Osteoblast (primary cell): ENCODE data around the gene PRCP. TPM values are rescaled to one million over a fixed set of nuclear protein-coding genes. Genes with fewer than 3 reads are reported as not detected.

Experiments used
- DNase-seq: peaks from one replicate; pipeline ENCODE4 v3.0.0; 2011; ENCODE audit warnings: low spot score, mixed read lengths; ENCODE audit not compliant: insufficient read length; ENCODE audit errors: missing footprints
- H2AFZ ChIP-seq: 2 replicates; pipeline ENCODE4 v1.6.0; 2011; ENCODE audit warnings: mild to moderate bottlenecking, low read length
- H3K27ac ChIP-seq: 2 replicates; pipeline ENCODE4 v1.5.1; 2011; ENCODE audit warnings: mild to moderate bottlenecking, low read depth, low read length, moderate library complexity
- H3K27me3 ChIP-seq: 2 replicates; pipeline ENCODE4 v1.6.0; 2012; ENCODE audit warnings: mild to moderate bottlenecking, control low read depth, inconsistent platforms, low read length, moderate library complexity; ENCODE audit not compliant: insufficient read depth
- H3K36me3 ChIP-seq: 2 replicates; pipeline ENCODE4 v1.5.1; 2011; ENCODE audit warnings: mild to moderate bottlenecking, low read length, control low read depth, moderate library complexity; ENCODE audit not compliant: insufficient read depth
- H3K4me1 ChIP-seq: 2 replicates; pipeline ENCODE4 v1.5.1; 2011; ENCODE audit warnings: mild to moderate bottlenecking, low read length, control low read depth, moderate library complexity; ENCODE audit not compliant: insufficient read depth
- H3K4me2 ChIP-seq: 2 replicates; pipeline ENCODE4 v1.6.0; 2011; ENCODE audit warnings: mild to moderate bottlenecking, low read length; ENCODE audit not compliant: insufficient read depth
- H3K4me3 ChIP-seq: fragments of 200-600 bp; sonication (generic); 3 replicates; pipeline ENCODE4 v1.5.1; 2012; ENCODE audit warnings: mild to moderate bottlenecking, low read length, inconsistent platforms; ENCODE audit not compliant: insufficient read depth
- H3K79me2 ChIP-seq: 2 replicates; pipeline ENCODE4 v1.6.0; 2012; ENCODE audit warnings: mild to moderate bottlenecking, low read length, control low read depth, inconsistent platforms; ENCODE audit not compliant: insufficient read depth
- H3K9me3 ChIP-seq: 2 replicates; pipeline ENCODE4 v1.5.1; 2011; ENCODE audit warnings: low read depth, low read length, control low read depth
- H4K20me1 ChIP-seq: 2 replicates; pipeline ENCODE4 v1.6.0; 2012; ENCODE audit warnings: mild to moderate bottlenecking, low read length, control low read depth; ENCODE audit not compliant: insufficient read depth
- CTCF ChIP-seq: IDR thresholded peaks from 2 replicates; pipeline ENCODE4 v1.5.1; 2011; ENCODE audit warnings: mild to moderate bottlenecking, low read depth, low read length, moderate library complexity; ENCODE audit errors: extremely low read depth
- total RNA-seq: library from RNA; depleted of rRNA; stranded (reverse); fragments of >200 nt; gene quantifications from 2 replicates; pipeline ENCODE4 v1.2.3, GENCODE V29; 2012

The PRCP gene
- total RNA-seq, 1 donor = 52.5 TPM

- H3K9me3 ChIP-seq = no peaks in the 10 kb centered on the region
- H3K4me2 ChIP-seq = no peak overlapping the region
- H3K4me1 ChIP-seq = no peaks in the 10 kb centered on the region
- no peak overlapping the region for H2AFZ ChIP-seq
- H3K27ac ChIP-seq = no peak overlapping the region
- no peaks in the 10 kb centered on the region for H3K27me3 ChIP-seq
- H3K79me2 ChIP-seq = no peaks in the 10 kb centered on the region
- no peak overlapping the region for H3K4me3 ChIP-seq
- H4K20me1 ChIP-seq = no peaks in the 10 kb centered on the region
- TF ChIP-seq CTCF = no peak
- no peak for DNase-seq
- no peaks in the 10 kb centered on the region for H3K36me3 ChIP-seq
Measured at GRCh38 chr11:82873919-82874333, 26.3 kb downstream of the PRCP start.

GRCh38 chr11:82872377-82873150 is 27.7 kb downstream of the PRCP start:
- Histone ChIP-seq H3K9me3 (no peaks in the 10 kb centered on the region), H2AFZ (no peak overlapping the region), H3K27me3 (no peaks in the 10 kb centered on the region), H3K4me1 (no peaks in the 10 kb centered on the region), H3K27ac (no peak overlapping the region), H3K4me3 (no peak overlapping the region), H3K36me3 (no peaks in the 10 kb centered on the region), H3K79me2 (no peaks in the 10 kb centered on the region), H3K4me2 (no peak overlapping the region), H4K20me1 (no peaks in the 10 kb centered on the region)
- no peak for DNase-seq
- no peak for TF ChIP-seq CTCF

GRCh38 chr11:82871646-82872045 is 28.6 kb downstream of the PRCP start:
- no peak for DNase-seq
- no peaks in the 10 kb centered on the region for H3K4me1 ChIP-seq
- H2AFZ ChIP-seq = no peak overlapping the region
- no peaks in the 10 kb centered on the region for H3K79me2 ChIP-seq
- no peak overlapping the region for H3K27ac ChIP-seq
- H3K27me3 ChIP-seq = no peaks in the 10 kb centered on the region
- no peaks in the 10 kb centered on the region for H3K9me3 ChIP-seq
- no peak for TF ChIP-seq CTCF
- H4K20me1 ChIP-seq = no peaks in the 10 kb centered on the region
- H3K36me3 ChIP-seq = no peaks in the 10 kb centered on the region
- no peak overlapping the region for H3K4me3 ChIP-seq
- no peak overlapping the region for H3K4me2 ChIP-seq

- no peak overlapping the region for H3K4me2 ChIP-seq
- no peak for TF ChIP-seq CTCF
Measured at GRCh38 chr11:82869657-82870056, 30.6 kb downstream of the PRCP start.

More at GRCh38 chr11:82869657-82870056, 30.6 kb downstream of the PRCP start:
- no peak for DNase-seq
- peaks cover 3% of the 10 kb centered on the region for H3K4me1 ChIP-seq
- no peak overlapping the region for H3K4me3 ChIP-seq
- no peaks in the 10 kb centered on the region for H4K20me1 ChIP-seq
- H3K27ac ChIP-seq = no peak overlapping the region
- no peak overlapping the region for H2AFZ ChIP-seq
- no peaks in the 10 kb centered on the region for H3K36me3 ChIP-seq
- no peaks in the 10 kb centered on the region for H3K9me3 ChIP-seq
- no peaks in the 10 kb centered on the region for H3K79me2 ChIP-seq
- no peaks in the 10 kb centered on the region for H3K27me3 ChIP-seq
